GM12873 (cell line): Measurements from ENCODE around the gene ARHGAP10.

ENCODE experiments used
- TF ChIP-seq, protein P1 (sequence below): IDR thresholded peaks from 2 replicates; pipeline ENCODE4 v1.5.1; 2012; ENCODE audit warnings: low read depth, mild to moderate bottlenecking, moderate library complexity, low read length, control low read depth; ENCODE audit not compliant: insufficient read depth; ENCODE audit errors: missing control alignments

Gene ARHGAP10

DNA sequence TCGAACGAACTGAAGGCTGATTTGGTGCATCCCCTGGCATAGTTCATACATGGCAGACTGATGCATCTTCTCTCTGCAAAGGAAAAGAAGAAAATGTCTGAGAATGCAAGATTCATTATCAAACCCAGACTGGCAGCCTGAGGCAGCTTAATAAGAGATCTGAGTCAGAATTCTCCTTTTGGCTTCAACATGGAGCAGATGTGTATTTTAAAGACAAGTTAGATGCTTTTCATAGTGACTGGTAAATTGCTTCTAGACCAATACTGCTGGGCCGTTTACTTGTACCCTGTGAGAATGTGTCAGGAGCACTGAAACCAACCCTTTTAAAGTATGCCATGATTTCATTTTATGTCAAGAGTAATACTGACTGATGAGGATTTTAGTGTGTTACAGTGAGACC is 388.3 kb downstream of the ARHGAP10 start:
- TF ChIP-seq, protein P1, sequence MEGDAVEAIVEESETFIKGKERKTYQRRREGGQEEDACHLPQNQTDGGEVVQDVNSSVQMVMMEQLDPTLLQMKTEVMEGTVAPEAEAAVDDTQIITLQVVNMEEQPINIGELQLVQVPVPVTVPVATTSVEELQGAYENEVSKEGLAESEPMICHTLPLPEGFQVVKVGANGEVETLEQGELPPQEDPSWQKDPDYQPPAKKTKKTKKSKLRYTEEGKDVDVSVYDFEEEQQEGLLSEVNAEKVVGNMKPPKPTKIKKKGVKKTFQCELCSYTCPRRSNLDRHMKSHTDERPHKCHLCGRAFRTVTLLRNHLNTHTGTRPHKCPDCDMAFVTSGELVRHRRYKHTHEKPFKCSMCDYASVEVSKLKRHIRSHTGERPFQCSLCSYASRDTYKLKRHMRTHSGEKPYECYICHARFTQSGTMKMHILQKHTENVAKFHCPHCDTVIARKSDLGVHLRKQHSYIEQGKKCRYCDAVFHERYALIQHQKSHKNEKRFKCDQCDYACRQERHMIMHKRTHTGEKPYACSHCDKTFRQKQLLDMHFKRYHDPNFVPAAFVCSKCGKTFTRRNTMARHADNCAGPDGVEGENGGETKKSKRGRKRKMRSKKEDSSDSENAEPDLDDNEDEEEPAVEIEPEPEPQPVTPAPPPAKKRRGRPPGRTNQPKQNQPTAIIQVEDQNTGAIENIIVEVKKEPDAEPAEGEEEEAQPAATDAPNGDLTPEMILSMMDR = no peak
